ENCODE data around the gene PEX13. TPM values are rescaled to one million over a fixed set of nuclear protein-coding genes. Genes with fewer than 3 reads are reported as not detected.

The PEX13 gene
- total RNA-seq, 1 experiment from 2014 or later = 20.7 TPM

DNA sequence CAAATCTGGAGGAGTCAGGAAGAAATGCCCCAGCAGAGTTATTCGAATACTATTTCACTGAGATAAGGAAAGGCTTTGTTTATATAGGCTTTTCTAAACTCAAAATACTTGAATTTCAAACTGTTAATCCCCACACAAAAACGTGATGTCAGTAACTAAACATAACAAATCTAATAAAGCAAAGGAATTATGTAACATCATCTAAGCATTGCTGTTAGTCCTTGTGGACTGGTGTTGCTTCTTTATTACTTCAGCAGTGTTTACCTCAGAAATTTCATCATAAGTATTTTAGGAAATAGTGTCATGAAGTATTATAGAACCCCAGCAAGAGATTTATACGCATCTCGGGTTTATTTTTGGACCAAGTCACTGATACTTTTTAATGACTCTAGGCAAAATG, 28.5 kb downstream of the PEX13 start:
- intact Hi-C loops (cut with micrococcal nuclease; ENCODE audit: unreplicated experiment) = no loop called here
- Histone ChIP-seq H3K27ac (ENCODE audit: low read depth, low read length, poor library complexity, severe bottlenecking) (peak overlapping the region; percentile 8), H3K27me3 (replicated peaks; ENCODE audit: insufficient read depth, low read depth, low read length, poor library complexity) (no peaks in the 10 kb centered on the region), H3K9me3 (ENCODE audit: low read depth, low read length, poor library complexity, severe bottlenecking) (no peaks in the 10 kb centered on the region), H3K36me3 (ENCODE audit: insufficient read depth, low read length, poor library complexity, severe bottlenecking) (peaks cover 30% of the 10 kb centered on the region), H3K4me1 (ENCODE audit: insufficient read depth, low read length, poor library complexity, severe bottlenecking) (peaks cover 16% of the 10 kb centered on the region), H3K4me3 (ENCODE audit: low read depth, low read length, poor library complexity, severe bottlenecking) (no peak overlapping the region)
- DNase-seq (ENCODE audit: low spot score) = peak; percentile 4
- TF ChIP-seq CTCF (conservative IDR thresholded peaks at IDR 0.05; ENCODE audit: low read depth, low read length) (no peak), EZH2 (IDR thresholded peaks at IDR 0.05; ENCODE audit: borderline replicate concordance, low read depth, low read length, poor library complexity, severe bottlenecking) (no peak)
- no TSS peak for BruUV-seq (replicated peaks)
- ChIA-PET POLR2A (ENCODE audit: low non-redundant PET) (no interaction called here), CTCF (no interaction called here)

GRCh38 chr2:61055557-61055956, 38.0 kb downstream of the PEX13 start:
- BruUV-seq (replicated peaks) = no TSS peak
- intact Hi-C loops (cut with micrococcal nuclease; ENCODE audit: unreplicated experiment) = no loop called here
- no peak for DNase-seq (ENCODE audit: low spot score)
- no peak for TF ChIP-seq EZH2 (IDR thresholded peaks at IDR 0.05; ENCODE audit: borderline replicate concordance, low read depth, low read length, poor library complexity, severe bottlenecking)
- TF ChIP-seq CTCF (conservative IDR thresholded peaks at IDR 0.05; ENCODE audit: low read depth, low read length) = no peak
- POLR2A ChIA-PET (ENCODE audit: low non-redundant PET) = no interaction called here
- no peaks in the 10 kb centered on the region for H3K27me3 ChIP-seq (replicated peaks; ENCODE audit: insufficient read depth, low read depth, low read length, poor library complexity)
- H3K36me3 ChIP-seq (ENCODE audit: insufficient read depth, low read length, poor library complexity, severe bottlenecking) = peaks cover 4% of the 10 kb centered on the region
- H3K4me3 ChIP-seq (ENCODE audit: low read depth, low read length, poor library complexity, severe bottlenecking) = no peak overlapping the region
- no peaks in the 10 kb centered on the region for H3K9me3 ChIP-seq (ENCODE audit: low read depth, low read length, poor library complexity, severe bottlenecking)
- no peak overlapping the region for H3K27ac ChIP-seq (ENCODE audit: low read depth, low read length, poor library complexity, severe bottlenecking)
- CTCF ChIA-PET = no interaction called here
- no peaks in the 10 kb centered on the region for H3K4me1 ChIP-seq (ENCODE audit: insufficient read depth, low read length, poor library complexity, severe bottlenecking)

GRCh38 chr2:61057562-61057961, 40.0 kb downstream of the PEX13 start:
- ChIA-PET POLR2A (ENCODE audit: low non-redundant PET) (no interaction called here), CTCF (no interaction called here)
- Histone ChIP-seq H3K27ac (ENCODE audit: low read depth, low read length, poor library complexity, severe bottlenecking) (no peak overlapping the region), H3K9me3 (ENCODE audit: low read depth, low read length, poor library complexity, severe bottlenecking) (no peaks in the 10 kb centered on the region), H3K4me1 (ENCODE audit: insufficient read depth, low read length, poor library complexity, severe bottlenecking) (no peaks in the 10 kb centered on the region), H3K36me3 (ENCODE audit: insufficient read depth, low read length, poor library complexity, severe bottlenecking) (no peaks in the 10 kb centered on the region), H3K27me3 (replicated peaks; ENCODE audit: insufficient read depth, low read depth, low read length, poor library complexity) (no peaks in the 10 kb centered on the region), H3K4me3 (ENCODE audit: low read depth, low read length, poor library complexity, severe bottlenecking) (no peak overlapping the region)
- BruUV-seq (replicated peaks) = no TSS peak
- no peak for TF ChIP-seq EZH2 (IDR thresholded peaks at IDR 0.05; ENCODE audit: borderline replicate concordance, low read depth, low read length, poor library complexity, severe bottlenecking)
- no peak for TF ChIP-seq CTCF (conservative IDR thresholded peaks at IDR 0.05; ENCODE audit: low read depth, low read length)
- DNase-seq (ENCODE audit: low spot score) = no peak
- intact Hi-C loops (cut with micrococcal nuclease; ENCODE audit: unreplicated experiment) = no loop called here
